T-helper 22 cell (primary cell): ENCODE results near the gene ST7.

Source experiments
- DNase-seq: peaks from one replicate; pipeline ENCODE4 v3.0.0-alpha.2; 2020; ENCODE audit warnings: low read depth

The ST7 gene

GRCh38 chr7:117193564-117193963 lies 240.3 kb downstream of the ST7 start:
- no peak for DNase-seq

- no peak for DNase-seq
Observed at GRCh38 chr7:117194445-117194844, 241.1 kb downstream of the ST7 start.

- DNase-seq: no peak
Observed at GRCh38 chr7:117195361-117196029, 242.2 kb downstream of the ST7 start.

- DNase-seq: no peak
Observed at GRCh38 chr7:117200132-117200531, 246.8 kb downstream of the ST7 start.

- no peak for DNase-seq
Observed at GRCh38 chr7:117200786-117201458, 247.6 kb downstream of the ST7 start.

- no peak for DNase-seq
Observed at GRCh38 chr7:117202511-117202910, 249.2 kb downstream of the ST7 start.

GRCh38 chr7:117203205-117203604 lies 249.9 kb downstream of the ST7 start:
- DNase-seq: no peak

- DNase-seq: no peak
Observed at GRCh38 chr7:117205873-117206272, 252.6 kb downstream of the ST7 start.

- no peak for DNase-seq
Observed at GRCh38 chr7:117208257-117208656, 255.0 kb downstream of the ST7 start.

GRCh38 chr7:117210397-117210796 lies 257.1 kb downstream of the ST7 start:
- DNase-seq: no peak

- no peak for DNase-seq
Observed at GRCh38 chr7:117210908-117211307, 257.6 kb downstream of the ST7 start.

GRCh38 chr7:117211614-117212013 lies 258.3 kb downstream of the ST7 start:
- DNase-seq: no peak

GRCh38 chr7:117212969-117213877 lies 259.9 kb downstream of the ST7 start:
- DNase-seq: no peak

- no peak for DNase-seq
Observed at GRCh38 chr7:117216010-117216409, 262.7 kb downstream of the ST7 start.

GRCh38 chr7:117216436-117217069 lies 263.3 kb downstream of the ST7 start:
- DNase-seq: no peak

- DNase-seq: no peak
Observed at GRCh38 chr7:117217106-117218035, 264.1 kb downstream of the ST7 start.

GRCh38 chr7:117218700-117219099 lies 265.4 kb downstream of the ST7 start:
- no peak for DNase-seq

GRCh38 chr7:117219485-117219884 lies 266.2 kb downstream of the ST7 start:
- DNase-seq: no peak

GRCh38 chr7:117220836-117221235 lies 267.5 kb downstream of the ST7 start:
- no peak for DNase-seq

- DNase-seq: no peak
Observed at GRCh38 chr7:117225536-117225935, 272.2 kb downstream of the ST7 start.

- DNase-seq: no peak
Observed at GRCh38 chr7:117227091-117227490, 273.8 kb downstream of the ST7 start.
